NT2/D1 (cell line): ENCODE data around the gene SAMD8.

Experiments used
- DNase-seq: peaks from one replicate; pipeline ENCODE4 v3.0.0-alpha.2; 2011; ENCODE audit warnings: low read depth, low spot score
- H3K27me3 ChIP-seq: 2 replicates; pipeline ENCODE4 v1.6.0; 2011; ENCODE audit warnings: mild to moderate bottlenecking; ENCODE audit not compliant: insufficient read length, insufficient read depth
- H3K36me3 ChIP-seq: 2 replicates; pipeline ENCODE4 v1.6.1; 2011; ENCODE audit warnings: mild to moderate bottlenecking, low read length, mixed read lengths; ENCODE audit not compliant: insufficient read depth, insufficient read length
- H3K4me1 ChIP-seq: 2 replicates; pipeline ENCODE4 v1.5.1; 2011; ENCODE audit not compliant: insufficient read depth, insufficient read length
- H3K4me3 ChIP-seq: 2 replicates; pipeline ENCODE4 v1.5.1; 2011; ENCODE audit warnings: low read depth; ENCODE audit not compliant: insufficient read length
- H3K9ac ChIP-seq: 2 replicates; pipeline ENCODE4 v1.6.0; 2011; ENCODE audit warnings: low read depth; ENCODE audit not compliant: insufficient read length
- H3K9me3 ChIP-seq: 2 replicates; pipeline ENCODE4 v1.5.1; 2011; ENCODE audit warnings: mild to moderate bottlenecking, low read length; ENCODE audit not compliant: insufficient read depth
- SUZ12 ChIP-seq: IDR thresholded peaks from 2 replicates; pipeline ENCODE4 v1.6.1; 2011; ENCODE audit not compliant: insufficient read length, insufficient read depth; ENCODE audit errors: extremely low read depth
- YY1 ChIP-seq: IDR thresholded peaks from 2 replicates; pipeline ENCODE4 v1.6.1; 2011; ENCODE audit not compliant: insufficient read length, insufficient read depth
- ZNF274 ChIP-seq: IDR thresholded peaks from 2 replicates; pipeline ENCODE4 v1.6.1; 2011; ENCODE audit warnings: mild to moderate bottlenecking, low read depth, low read length

The SAMD8 gene

GRCh38 chr10:75076348-75076747 is 35.1 kb upstream of the SAMD8 start:
- TF ChIP-seq SUZ12 (no peak), ZNF274 (no peak), YY1 (no peak)
- H3K36me3 ChIP-seq: no peaks in the 10 kb centered on the region
- peak; percentile 36 for DNase-seq

GRCh38 chr10:75079436-75080083 is 31.9 kb upstream of the SAMD8 start:
- Histone ChIP-seq H3K36me3 (no peaks in the 10 kb centered on the region), H3K4me1 (peaks cover 2% of the 10 kb centered on the region), H3K27me3 (peaks cover 93% of the 10 kb centered on the region)

More at GRCh38 chr10:75076348-75076747, 35.1 kb upstream of the SAMD8 start:
- Histone ChIP-seq H3K27me3 (peaks cover 92% of the 10 kb centered on the region), H3K4me1 (peaks cover 2% of the 10 kb centered on the region), H3K4me3 (no peak overlapping the region), H3K9me3 (no peaks in the 10 kb centered on the region; the same call in 1 of the 2 replicates), H3K9ac (no peak overlapping the region)

GRCh38 chr10:75080554-75080953 is 30.9 kb upstream of the SAMD8 start:
- no peak overlapping the region for H3K9ac ChIP-seq
- H3K36me3 ChIP-seq: no peaks in the 10 kb centered on the region
- peaks cover 5% of the 10 kb centered on the region; the same call in 1 of the 2 replicates for H3K9me3 ChIP-seq
- peaks cover 2% of the 10 kb centered on the region for H3K4me1 ChIP-seq
- TF ChIP-seq ZNF274: no peak
- no peak for TF ChIP-seq SUZ12
- no peak for TF ChIP-seq YY1
- DNase-seq: no peak
- no peak overlapping the region for H3K4me3 ChIP-seq
- H3K27me3 ChIP-seq: peaks cover 93% of the 10 kb centered on the region

More at GRCh38 chr10:75079436-75080083, 31.9 kb upstream of the SAMD8 start:
- TF ChIP-seq ZNF274 (no peak), YY1 (no peak), SUZ12 (no peak)
- Histone ChIP-seq H3K9me3 (peaks cover 5% of the 10 kb centered on the region; the same call in 1 of the 2 replicates), H3K9ac (no peak overlapping the region), H3K4me3 (no peak overlapping the region)
- DNase-seq: peak; percentile 56

- TF ChIP-seq YY1 (no peak), SUZ12 (no peak), ZNF274 (no peak)
- Histone ChIP-seq H3K4me1 (peaks cover 2% of the 10 kb centered on the region), H3K9ac (no peak overlapping the region), H3K4me3 (no peak overlapping the region), H3K36me3 (no peaks in the 10 kb centered on the region), H3K9me3 (peaks cover 5% of the 10 kb centered on the region; the same call in 1 of the 2 replicates), H3K27me3 (peaks cover 94% of the 10 kb centered on the region)
- DNase-seq: no peak
These were observed 30.1 kb upstream of the SAMD8 start for GRCh38 chr10:75081379-75081778.

GRCh38 chr10:75083972-75084833 is 27.3 kb upstream of the SAMD8 start:
- TF ChIP-seq ZNF274 (no peak), YY1 (no peak)
- DNase-seq: no peak
- H3K36me3 ChIP-seq: no peaks in the 10 kb centered on the region
- H3K4me1 ChIP-seq: peaks cover 10% of the 10 kb centered on the region
- H3K4me3 ChIP-seq: no peak overlapping the region
- peaks cover 5% of the 10 kb centered on the region; the same call in 1 of the 2 replicates for H3K9me3 ChIP-seq
- peaks cover 84% of the 10 kb centered on the region for H3K27me3 ChIP-seq
- H3K9ac ChIP-seq: no peak overlapping the region

GRCh38 chr10:75084834-75085384 is 26.5 kb upstream of the SAMD8 start:
- no peak overlapping the region for H3K4me3 ChIP-seq
- DNase-seq: no peak
- H3K9ac ChIP-seq: no peak overlapping the region
- peaks cover 10% of the 10 kb centered on the region for H3K4me1 ChIP-seq
- TF ChIP-seq SUZ12 (no peak), ZNF274 (no peak), YY1 (no peak)
- no peaks in the 10 kb centered on the region for H3K36me3 ChIP-seq
- H3K27me3 ChIP-seq: peaks cover 78% of the 10 kb centered on the region
- H3K9me3 ChIP-seq: peaks cover 5% of the 10 kb centered on the region; the same call in 1 of the 2 replicates

- Histone ChIP-seq H3K9ac (no peak overlapping the region), H3K27me3 (peaks cover 68% of the 10 kb centered on the region), H3K36me3 (no peaks in the 10 kb centered on the region), H3K4me3 (no peak overlapping the region), H3K4me1 (peaks cover 10% of the 10 kb centered on the region), H3K9me3 (peaks cover 5% of the 10 kb centered on the region; the same call in 1 of the 2 replicates)
- TF ChIP-seq ZNF274: no peak
- TF ChIP-seq YY1: no peak
- no peak for TF ChIP-seq SUZ12
- no peak for DNase-seq
These were observed 25.1 kb upstream of the SAMD8 start for GRCh38 chr10:75086278-75086934.
